Naive thymus-derived CD8-positive, alpha-beta T cell (primary cell): Measurements from ENCODE around the gene UBR3. TPM values are rescaled to one million over a fixed set of nuclear protein-coding genes. Genes with fewer than 3 reads are reported as not detected.
"Not testable (repeated sequence)": the region's sequence is repeated elsewhere in the genome, so short reads cannot be mapped to it uniquely, and the experiment has no call there.

ENCODE experiments used
- ATAC-seq, 2 donors: fragments of 150-1000 bp; cut with Tn5 transposase in 1 of 2; sonication (Bioruptor Pico), chemical (Tn5 transposase) in 1 of 2; 1 replicate in 1 of 2; 2 replicates in 1 of 2; pipeline ENCODE4 v1.10.0; 2021; ENCODE audit warnings: mild to moderate bottlenecking in 2 of 2, moderate library complexity in 2 of 2
- POLR2A ChIA-PET: fragments of 350-600 bp; sonication (Branson Sonifier 250); formaldehyde crosslinking; loops from one replicate; lab custom pipeline; 2021; ENCODE audit warnings: antibody characterized with exemption; lab: Charles Lee
- DNase-seq, 10 donors: peaks; one replicate each; pipeline versions ENCODE4 v3.0.0 to v3.0.0-alpha.2; 2020 to 2022
- H3K27ac Mint-ChIP-seq, 10 donors: one replicate each; pipeline ENCODE4 v1.8.0; 2020 to 2022; ENCODE audit warnings: mild to moderate bottlenecking in 10 of 10, mixed read lengths in 10 of 10, moderate library complexity in 4 of 10, inconsistent platforms in 1 of 10
- H3K27me3 Mint-ChIP-seq, 5 donors: one replicate each; pipeline ENCODE4 v1.8.0; 2021 to 2022; ENCODE audit warnings: mixed read lengths in 5 of 5
- H3K36me3 Mint-ChIP-seq, 3 donors: one replicate each; pipeline ENCODE4 v1.8.0; 2020 to 2022; ENCODE audit warnings: mixed read lengths in 3 of 3, mild to moderate bottlenecking in 2 of 3, inconsistent platforms in 1 of 3
- H3K4me1 Mint-ChIP-seq, 4 donors: one replicate each; pipeline ENCODE4 v1.8.0; 2021 to 2022; ENCODE audit warnings: mixed read lengths in 4 of 4
- H3K4me3 Mint-ChIP-seq, 10 donors: one replicate each; pipeline ENCODE4 v1.8.0; 2020 to 2022; ENCODE audit warnings: mild to moderate bottlenecking in 10 of 10, mixed read lengths in 10 of 10, moderate library complexity in 6 of 10, inconsistent platforms in 1 of 10
- H3K9me3 Mint-ChIP-seq, 9 donors: one replicate each; pipeline ENCODE4 v1.8.0; 2020 to 2022; ENCODE audit warnings: mixed read lengths in 9 of 9, mild to moderate bottlenecking in 3 of 9, inconsistent platforms in 1 of 9, moderate library complexity in 1 of 9
- polyA plus RNA-seq, 3 donors: library from polyadenylated mRNA; unstranded; fragments of 300-500 nt; fragmentation: Illumina TruSeq; gene quantifications; one replicate each; pipeline ENCODE4 v1.2.3, GENCODE V29; 2021
- total RNA-seq, 8 experiments: library from RNA in 2 of 8; stranded (reverse) in 2 of 8; gene quantifications; one replicate each; pipeline ENCODE4 v1.2.3 and lab custom pipeline; 2021 to 2026

The UBR3 gene
- total and polyA plus RNA-seq, 5 experiments from 2014 or later: 6.8 to 43.5 (median 11.6) TPM

DNA sequence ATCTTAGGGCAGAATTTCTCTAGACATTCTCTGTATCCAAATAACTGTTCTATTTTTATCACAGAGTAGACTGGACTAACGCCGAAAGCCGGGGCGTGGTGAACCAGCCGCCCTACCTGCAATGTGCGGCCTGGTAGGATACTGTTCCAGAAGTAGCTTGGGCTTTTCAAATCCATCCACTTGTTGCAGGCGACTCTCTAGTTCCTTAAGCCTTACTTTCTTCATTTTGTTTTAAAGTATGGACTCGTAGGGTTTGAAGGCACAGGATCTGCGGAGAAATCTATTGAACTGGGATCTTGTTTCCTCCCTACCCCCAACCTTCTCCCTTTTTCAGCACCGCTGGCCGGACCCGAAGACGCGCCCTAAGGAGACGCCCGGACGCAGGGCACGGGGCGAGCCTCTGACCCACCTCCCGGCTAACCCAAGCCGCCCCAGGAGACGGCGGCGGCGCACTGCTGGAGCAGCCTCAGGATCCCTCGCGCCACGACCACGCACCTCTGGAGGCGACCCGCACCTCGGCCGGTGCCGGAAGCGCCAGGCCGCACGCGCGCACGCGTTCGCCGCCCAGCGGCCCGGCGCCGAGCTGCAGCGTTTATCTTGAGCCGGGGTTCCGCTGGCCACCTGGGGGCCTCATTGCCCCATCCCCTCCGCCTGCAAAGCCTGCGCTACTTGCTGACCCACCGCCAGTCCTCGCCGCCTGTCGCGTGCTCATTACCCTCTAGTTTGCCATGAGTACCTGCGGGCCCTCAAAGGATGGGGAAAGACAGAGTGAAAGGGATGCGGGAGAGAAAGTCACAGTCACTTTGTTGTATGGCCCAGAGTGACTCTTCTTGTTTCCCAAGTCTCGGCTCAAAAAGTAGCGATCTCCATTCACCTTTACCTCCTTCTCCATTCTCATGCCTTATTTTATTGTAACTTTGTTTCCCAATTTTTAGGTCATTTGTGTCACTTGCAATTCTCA lies 2.6 kb upstream of the UBR3 start, which contains the start of gene METTL5:
Gene METTL5, minus strand, starts transcription at position 533 of the 961 bp plus-strand sequence. Its CDS starts 308 bp downstream, at position 225.
- peak; percentile 68 to 71 for ATAC-seq

GRCh38 chr2:169828141-169828811 lies 1.0 kb downstream of the UBR3 start:
- H3K4me3 Mint-ChIP-seq: peak overlapping the region; percentile 88 to 100 (median 97)
- ATAC-seq (peak; percentile 38 to 43), DNase-seq (peak in 8 of 10 donors; percentile 13 to 54 (median 28))
- no peaks in the 10 kb centered on the region for H3K27me3 Mint-ChIP-seq
- H3K27ac Mint-ChIP-seq: peak overlapping the region; percentile 79 to 97 (median 91)
- POLR2A ChIA-PET: interaction anchor here (0.5 to 2.7 kb wide), 4 partner anchors 9 to 306 kb away, joined by 3 to 14 read pairs (median 5); partner anchors contain the start of gene SSB
- peaks cover 0 to 17% (median 0%) of the 10 kb centered on the region in 3 donors for H3K36me3 Mint-ChIP-seq
- H3K9me3 Mint-ChIP-seq: no peaks in the 10 kb centered on the region
- peaks cover 35 to 73% (median 66%) of the 10 kb centered on the region in 4 donors for H3K4me1 Mint-ChIP-seq

More for the DNA sequence above, 2.6 kb upstream of the UBR3 start, which contains the start of gene METTL5:
- DNase-seq: peak; percentile 46 to 79 (median 76)
- peak within 1 kb of the TSS; percentile 82 to 97 (median 94) for H3K4me3 Mint-ChIP-seq
- H3K36me3 Mint-ChIP-seq: peaks cover 0 to 30% (median 6%) of the 10 kb centered on the region in 3 donors
- peak within 1 kb of the TSS; percentile 84 to 97 (median 95) for H3K27ac Mint-ChIP-seq
- peaks cover 33 to 72% (median 66%) of the 10 kb centered on the region in 4 donors for H3K4me1 Mint-ChIP-seq
- H3K9me3 Mint-ChIP-seq: no peaks in the 10 kb centered on the region
- H3K27me3 Mint-ChIP-seq: no peaks in the 10 kb centered on the region
- POLR2A ChIA-PET: interaction anchor here (0.6 to 1.8 kb wide), 6 partner anchors 9 to 341 kb away, joined by 3 to 11 read pairs (median 4); partner anchors contain the start of gene SSB

GRCh38 chr2:169834401-169834800 lies 7.1 kb downstream of the UBR3 start:
- H3K27me3 Mint-ChIP-seq: no peaks in the 10 kb centered on the region
- ATAC-seq (no peak), DNase-seq (no peak)
- no peaks in the 10 kb centered on the region for H3K9me3 Mint-ChIP-seq
- POLR2A ChIA-PET: interaction anchor here (0.6 kb wide), 1 partner anchor 12 kb away, joined by 3 read pairs; no protein-coding TSS in a partner anchor
- no peak overlapping the region for H3K4me3 Mint-ChIP-seq
- peaks cover 0 to 19% (median 0%) of the 10 kb centered on the region in 3 donors for H3K36me3 Mint-ChIP-seq
- peaks cover 30 to 71% (median 65%) of the 10 kb centered on the region in 4 donors for H3K4me1 Mint-ChIP-seq
- no peak overlapping the region for H3K27ac Mint-ChIP-seq

DNA sequence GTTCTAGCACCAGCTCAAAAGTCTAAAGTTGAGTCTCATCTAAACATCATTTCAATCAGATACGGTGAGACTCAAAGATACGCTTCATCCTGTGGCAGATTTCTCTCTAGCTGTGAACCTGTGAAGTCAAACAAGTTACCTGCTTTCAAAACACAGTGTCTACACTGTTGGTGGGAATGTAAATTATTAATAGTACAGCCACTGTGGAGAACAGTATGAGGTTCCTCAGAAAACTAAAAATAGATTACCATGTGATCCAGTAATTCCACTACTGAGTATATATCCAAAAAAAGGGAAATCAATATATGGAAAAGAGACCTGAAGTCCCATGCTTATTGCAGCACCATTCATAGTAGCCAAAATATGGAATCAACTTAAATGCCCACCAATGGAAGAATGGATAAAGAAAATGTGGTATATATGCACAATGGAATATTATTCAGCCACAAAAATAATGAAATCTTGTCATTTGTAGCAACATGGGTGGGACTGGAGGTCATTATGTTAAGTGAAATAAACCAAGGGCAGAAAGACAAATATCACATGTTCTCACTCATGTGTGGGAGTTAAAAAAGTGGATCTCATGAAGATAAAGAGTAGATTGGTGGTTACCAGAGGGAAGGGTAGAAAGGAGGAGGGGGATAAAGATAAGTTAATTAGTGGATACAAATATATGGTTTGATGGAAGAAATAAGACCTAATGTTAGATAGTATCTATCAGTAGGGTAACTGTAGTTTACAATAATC lies 11.7 kb downstream of the UBR3 start:
- ATAC-seq (no peak), DNase-seq (no peak)
- Mint-ChIP-seq H3K4me3 (no peak overlapping the region), H3K9me3 (no peaks in the 10 kb centered on the region), H3K4me1 (peaks cover 31 to 72% (median 58%) of the 10 kb centered on the region in 4 donors), H3K27me3 (no peaks in the 10 kb centered on the region), H3K36me3 (peaks cover 0 to 17% (median 6%) of the 10 kb centered on the region in 3 donors), H3K27ac (peak overlapping the region in 2 of 10 donors; percentile 28 to 50)
- POLR2A ChIA-PET: no interaction called here

GRCh38 chr2:169839954-169840746 lies 12.9 kb downstream of the UBR3 start:
- H3K27ac Mint-ChIP-seq: peak overlapping the region in 6 of 10 donors; percentile 15 to 79 (median 62)
- no peaks in the 10 kb centered on the region for H3K9me3 Mint-ChIP-seq
- ATAC-seq (no peak), DNase-seq (no peak)
- H3K27me3 Mint-ChIP-seq: no peaks in the 10 kb centered on the region
- H3K4me3 Mint-ChIP-seq: no peak overlapping the region
- H3K4me1 Mint-ChIP-seq: peaks cover 31 to 74% (median 58%) of the 10 kb centered on the region in 4 donors
- POLR2A ChIA-PET: no interaction called here
- H3K36me3 Mint-ChIP-seq: peaks cover 0 to 22% (median 6%) of the 10 kb centered on the region in 3 donors

GRCh38 chr2:169840747-169841142 lies 13.5 kb downstream of the UBR3 start:
- peak overlapping the region in 6 of 10 donors; percentile 5 to 79 (median 56) for H3K27ac Mint-ChIP-seq
- H3K9me3 Mint-ChIP-seq: no peaks in the 10 kb centered on the region
- H3K4me3 Mint-ChIP-seq: peak overlapping the region in 1 of 10 donors; percentile 60
- H3K4me1 Mint-ChIP-seq: peaks cover 31 to 72% (median 54%) of the 10 kb centered on the region in 4 donors
- DNase-seq (no peak), ATAC-seq (no peak)
- POLR2A ChIA-PET: no interaction called here
- H3K36me3 Mint-ChIP-seq: peaks cover 0 to 22% (median 6%) of the 10 kb centered on the region in 3 donors
- no peaks in the 10 kb centered on the region for H3K27me3 Mint-ChIP-seq

DNA sequence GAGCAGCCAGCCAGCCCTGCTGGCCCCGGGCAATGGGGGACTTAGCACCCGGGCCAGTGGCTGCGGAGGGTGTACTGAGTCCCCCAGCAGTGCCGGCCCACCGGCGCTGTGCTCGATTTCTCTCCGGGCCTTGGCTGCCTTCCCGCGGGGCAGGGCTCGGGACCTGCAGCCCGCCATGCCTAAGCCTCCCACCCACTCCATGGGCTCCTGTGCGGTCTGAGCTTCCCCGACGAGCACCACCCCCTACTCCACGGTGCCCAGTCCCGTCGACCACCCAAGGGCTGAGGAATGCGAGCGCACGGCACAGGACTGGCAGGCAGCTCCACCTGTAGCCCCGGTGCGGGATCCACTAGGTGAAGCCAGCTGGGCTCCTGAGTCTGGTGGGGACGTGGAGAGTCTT lies 14.4 kb downstream of the UBR3 start:
- ATAC-seq, H3K9me3 Mint-ChIP-seq, H3K27me3 Mint-ChIP-seq, DNase-seq, H3K4me3 Mint-ChIP-seq, POLR2A ChIA-PET, H3K27ac Mint-ChIP-seq: not testable (repeated sequence)
- peaks cover 35 to 75% (median 57%) of the 10 kb centered on the region in 4 donors for H3K4me1 Mint-ChIP-seq
- peaks cover 0 to 28% (median 6%) of the 10 kb centered on the region in 3 donors for H3K36me3 Mint-ChIP-seq

DNA sequence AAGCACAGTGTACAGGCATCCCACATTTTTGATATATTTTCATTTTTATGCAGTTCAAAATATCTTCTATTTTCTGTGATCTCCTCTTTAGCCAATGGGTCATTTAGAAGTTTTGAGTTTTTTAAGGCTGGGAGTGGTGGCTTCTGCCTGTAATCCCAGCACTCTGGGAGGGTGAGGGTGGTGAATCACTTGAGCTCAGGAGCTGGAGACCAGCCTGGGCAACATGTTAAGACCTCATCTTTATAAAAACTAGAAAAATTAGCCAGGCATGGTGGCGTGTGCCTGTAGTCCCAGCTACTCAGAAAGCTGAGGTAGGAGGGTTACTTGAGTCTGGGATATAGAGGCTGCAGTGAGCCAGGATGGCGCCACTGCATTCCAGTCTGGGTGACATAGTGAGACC lies 17.8 kb downstream of the UBR3 start:
- DNase-seq (no peak), ATAC-seq (no peak)
- Mint-ChIP-seq H3K9me3 (peaks cover 0 to 2% (median 0%) of the 10 kb centered on the region in 9 donors), H3K27me3 (no peaks in the 10 kb centered on the region), H3K4me1 (peaks cover 32 to 77% (median 61%) of the 10 kb centered on the region in 4 donors), H3K36me3 (peaks cover 0 to 31% (median 18%) of the 10 kb centered on the region in 3 donors), H3K27ac (peak overlapping the region in 1 of 10 donors; percentile 32), H3K4me3 (no peak overlapping the region)
- POLR2A ChIA-PET: no interaction called here

DNA sequence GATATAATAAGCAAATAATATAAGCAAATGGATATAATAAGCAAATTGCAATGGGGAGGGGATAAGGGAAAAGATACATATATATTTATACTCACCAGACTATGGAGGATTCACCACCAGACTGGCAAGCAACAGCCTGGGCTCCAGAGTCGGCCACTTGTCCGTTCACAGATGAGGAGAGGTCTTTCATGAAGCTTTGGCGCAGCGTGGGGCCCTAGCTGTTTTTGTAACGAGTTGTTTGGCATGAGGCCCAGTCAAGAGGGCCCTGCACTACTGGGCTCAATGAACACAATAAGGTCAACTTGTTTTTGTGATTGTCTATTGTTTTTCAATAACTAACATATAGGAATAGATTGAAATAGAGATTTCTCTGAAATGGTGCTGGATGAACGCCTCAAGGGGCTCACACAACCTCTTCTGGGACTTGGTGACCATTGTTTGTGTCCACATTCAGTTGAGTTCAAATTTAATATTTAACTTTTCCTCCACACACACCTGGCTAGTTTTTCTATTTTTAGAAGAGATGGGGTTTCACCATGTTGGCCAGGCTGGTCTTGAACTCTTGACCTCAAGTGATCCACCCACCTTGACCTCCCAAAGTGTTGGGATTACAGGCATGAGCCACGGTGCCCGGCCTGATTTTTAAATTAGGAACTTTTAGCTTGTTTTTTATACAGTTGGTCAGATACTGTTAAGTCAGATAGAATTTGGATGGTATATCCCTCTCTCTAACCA lies 21.9 kb downstream of the UBR3 start:
- not testable (repeated sequence) for DNase-seq, ATAC-seq, H3K9me3 Mint-ChIP-seq, H3K27me3 Mint-ChIP-seq
- H3K27ac Mint-ChIP-seq: peak overlapping the region in 2 of 10 donors; percentile 15 to 74
- H3K4me1 Mint-ChIP-seq: peaks cover 28 to 71% (median 61%) of the 10 kb centered on the region in 4 donors
- peak overlapping the region in 3 of 10 donors; percentile 5 to 45 (median 8) for H3K4me3 Mint-ChIP-seq
- POLR2A ChIA-PET: interaction anchor here (0.6 kb wide), 1 partner anchor 20 kb away, joined by 3 read pairs; no protein-coding TSS in a partner anchor
- H3K36me3 Mint-ChIP-seq: peaks cover 0 to 31% (median 25%) of the 10 kb centered on the region in 3 donors

GRCh38 chr2:169849710-169850109 lies 22.5 kb downstream of the UBR3 start:
- Mint-ChIP-seq H3K27ac (peak overlapping the region in 5 of 10 donors; percentile 33 to 74 (median 61)), H3K36me3 (peaks cover 0 to 28% (median 25%) of the 10 kb centered on the region in 3 donors), H3K4me1 (peaks cover 26 to 65% (median 56%) of the 10 kb centered on the region in 4 donors), H3K9me3 (peaks cover 0 to 2% (median 0%) of the 10 kb centered on the region in 9 donors), H3K4me3 (peak overlapping the region in 4 of 10 donors; percentile 5 to 45 (median 6)), H3K27me3 (no peaks in the 10 kb centered on the region)
- POLR2A ChIA-PET: interaction anchor here (0.6 kb wide), 1 partner anchor 20 kb away, joined by 3 read pairs; no protein-coding TSS in a partner anchor
- ATAC-seq: no peak
- no peak for DNase-seq
